ENCODE measurements around the gene BDKRB2.

- TF ChIP-seq POLR2AphosphoS5 (IDR thresholded peaks at IDR 0.05; ENCODE audit: low read depth, low read length) (no peak), EZH2 (conservative IDR thresholded peaks at IDR 0.05; ENCODE audit: low read depth, low read length) (no peak), ZSCAN31 (CRISPR knock-in tag; IDR thresholded peaks at IDR 0.05; ENCODE audit: low read depth) (no peak), TARDBP (CRISPR knock-in tag; IDR thresholded peaks at IDR 0.05) (no peak), KAT7 (CRISPR knock-in tag; IDR thresholded peaks at IDR 0.05; ENCODE audit: borderline replicate concordance) (no peak)
Measured at GRCh38 chr14:96245710-96246538, 41.3 kb downstream of the BDKRB2 start.
